HFFc6 (cell line): Measurements from ENCODE around the gene SOWAHC. TPM values are rescaled to one million over a fixed set of nuclear protein-coding genes. Genes with fewer than 3 reads are reported as not detected.

Experiments used
- DNase-seq: peaks from one replicate; pipeline ENCODE4 v3.0.0-alpha.2; 2018
- H3K27ac Mint-ChIP-seq: 2 replicates; pipeline ENCODE4 v1.8.0; 2020; ENCODE audit warnings: mild to moderate bottlenecking, mixed read lengths
- H3K27me3 Mint-ChIP-seq: 2 replicates; pipeline ENCODE4 v1.8.0; 2021; ENCODE audit warnings: mild to moderate bottlenecking, moderate library complexity, mixed read lengths; ENCODE audit not compliant: insufficient read depth
- H3K36me3 Mint-ChIP-seq: 2 replicates; pipeline ENCODE4 v1.8.0; 2021; ENCODE audit warnings: low read depth, mixed read lengths
- H3K4me1 Mint-ChIP-seq: 2 replicates; pipeline ENCODE4 v1.8.0; 2020; ENCODE audit warnings: low read depth, mixed read lengths
- H3K4me3 Mint-ChIP-seq: 2 replicates; pipeline ENCODE4 v1.8.0; 2020; ENCODE audit warnings: mild to moderate bottlenecking, moderate library complexity, mixed read lengths
- H3K9me3 Mint-ChIP-seq: 2 replicates; pipeline ENCODE4 v1.8.0; 2020; ENCODE audit warnings: mild to moderate bottlenecking, mixed read lengths
- CTCF ChIP-seq: fragments of 200-600 bp; sonication (generic); IDR thresholded peaks from 2 replicates; pipeline ENCODE4 v1.5.0; 2021; ENCODE audit warnings: antibody characterized with exemption, mild to moderate bottlenecking
- total RNA-seq, 6 experiments: library from RNA; stranded (reverse); fragmentation: NEBNext Ultra II Directional; extraction: Animal tissue kit (Norgen Biotek cat#: 25700); gene quantifications; 2 replicates in 1 of 6; 3 replicates in 5 of 6; pipeline ENCODE4 v1.2.3, GENCODE V29; 2021

Gene SOWAHC
- total RNA-seq, 6 experiments from 2014 or later = 9.4 to 12.3 (median 10.4) TPM

GRCh38 chr2:109645412-109646184 lies 31.4 kb downstream of the SOWAHC start:
- Mint-ChIP-seq H3K27me3 (peaks cover 9% of the 10 kb centered on the region), H3K27ac (no peak overlapping the region), H3K4me3 (no peak overlapping the region), H3K9me3 (no peaks in the 10 kb centered on the region), H3K4me1 (peaks cover 8% of the 10 kb centered on the region), H3K36me3 (no peaks in the 10 kb centered on the region)
- no peak for TF ChIP-seq CTCF
- no peak for DNase-seq

- Mint-ChIP-seq H3K4me3 (no peak overlapping the region), H3K27ac (no peak overlapping the region), H3K9me3 (no peaks in the 10 kb centered on the region), H3K27me3 (peaks cover 14% of the 10 kb centered on the region), H3K4me1 (peaks cover 8% of the 10 kb centered on the region), H3K36me3 (no peaks in the 10 kb centered on the region)
- no peak for TF ChIP-seq CTCF
- no peak for DNase-seq
Observed at GRCh38 chr2:109646961-109647360, 32.8 kb downstream of the SOWAHC start.

DNA sequence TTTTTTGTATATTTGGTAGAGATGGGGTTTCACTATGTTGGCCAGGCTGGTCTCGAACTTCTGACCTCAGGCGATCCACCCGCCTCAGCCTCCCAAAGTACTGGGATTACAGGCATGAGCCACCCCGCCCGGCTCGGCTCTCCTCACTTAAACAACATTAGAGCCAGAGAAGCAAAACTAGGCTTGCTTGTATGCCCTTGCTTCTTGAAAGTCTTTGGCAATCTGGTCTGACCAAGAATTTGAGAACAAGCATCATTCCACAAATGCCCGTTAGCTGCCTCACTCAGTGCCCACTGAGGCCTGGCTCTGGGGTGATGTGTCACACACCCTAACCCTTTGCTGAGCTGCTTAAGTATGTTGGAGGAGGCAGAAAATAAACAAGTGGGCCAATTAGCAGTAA lies 33.5 kb downstream of the SOWAHC start:
- 0 out of 2 replicates have a peak overlapping the region, but pooled peaks have one; percentile 4 for H3K27ac Mint-ChIP-seq
- H3K9me3 Mint-ChIP-seq = no peaks in the 10 kb centered on the region
- peak; percentile 35 for DNase-seq
- no peaks in the 10 kb centered on the region for H3K36me3 Mint-ChIP-seq
- peaks cover 19% of the 10 kb centered on the region for H3K27me3 Mint-ChIP-seq
- TF ChIP-seq CTCF = no peak
- no peak overlapping the region for H3K4me3 Mint-ChIP-seq
- peaks cover 8% of the 10 kb centered on the region for H3K4me1 Mint-ChIP-seq

GRCh38 chr2:109648041-109648527 lies 33.9 kb downstream of the SOWAHC start:
- Mint-ChIP-seq H3K9me3 (no peaks in the 10 kb centered on the region), H3K27me3 (peaks cover 23% of the 10 kb centered on the region), H3K36me3 (no peaks in the 10 kb centered on the region), H3K4me1 (peaks cover 8% of the 10 kb centered on the region), H3K27ac (0 out of 2 replicates have a peak overlapping the region, but pooled peaks have one; percentile 4), H3K4me3 (no peak overlapping the region)
- TF ChIP-seq CTCF = no peak
- no peak for DNase-seq

GRCh38 chr2:109649736-109650695 lies 35.9 kb downstream of the SOWAHC start:
- H3K4me3 Mint-ChIP-seq = no peak overlapping the region
- TF ChIP-seq CTCF = no peak
- H3K36me3 Mint-ChIP-seq = no peaks in the 10 kb centered on the region
- H3K4me1 Mint-ChIP-seq = peaks cover 9% of the 10 kb centered on the region
- H3K9me3 Mint-ChIP-seq = no peaks in the 10 kb centered on the region
- H3K27me3 Mint-ChIP-seq = peaks cover 17% of the 10 kb centered on the region
- DNase-seq = no peak
- H3K27ac Mint-ChIP-seq = no peak overlapping the region
